Natural killer cell treated with Interleukin-12 subunit alpha and Interleukin-12 subunit beta and Interleukin-15 and Interleukin-18, amount 100 ng/mL, for 72 hours (primary cell): Measurements from ENCODE around the gene GOLGA3. TPM values are rescaled to one million over a fixed set of nuclear protein-coding genes. Genes with fewer than 3 reads are reported as not detected.
A peak's percentile ranks its signal among the peaks of the same experiment; 100 is the strongest.
"Not testable (repeated sequence)": the region's sequence is repeated elsewhere in the genome, so short reads cannot be mapped to it uniquely, and the experiment has no call there.

Experiments used
- ATAC-seq, 2 donors: fragments of 150-1000 bp; cut with Tn5 transposase in 1 of 2; sonication (Bioruptor Pico), chemical (Tn5 transposase) in 1 of 2; 2 replicates each; pipeline ENCODE4 v1.10.0; 2021
- DNase-seq: peaks from one replicate; pipeline ENCODE4 v3.0.0; 2022; ENCODE audit warnings: low spot score
- H3K27ac Mint-ChIP-seq, 2 donors: 1 replicate in 1 of 2; 2 replicates in 1 of 2; pipeline ENCODE4 v1.8.0; 2022; ENCODE audit warnings: mixed read lengths in 2 of 2, mild to moderate bottlenecking in 1 of 2, moderate library complexity in 1 of 2
- H3K27me3 Mint-ChIP-seq, 2 donors: 1 replicate in 1 of 2; 2 replicates in 1 of 2; pipeline ENCODE4 v1.8.0; 2022; ENCODE audit warnings: mixed read lengths in 2 of 2
- H3K36me3 Mint-ChIP-seq: one replicate; pipeline ENCODE4 v1.8.0; 2022; ENCODE audit warnings: mixed read lengths
- H3K4me1 Mint-ChIP-seq, 2 donors: 1 replicate in 1 of 2; 2 replicates in 1 of 2; pipeline ENCODE4 v1.8.0; 2022; ENCODE audit warnings: low read depth in 2 of 2, mixed read lengths in 2 of 2, mild to moderate bottlenecking in 1 of 2
- H3K4me3 Mint-ChIP-seq: one replicate; pipeline ENCODE4 v1.8.0; 2022; ENCODE audit warnings: mixed read lengths
- H3K9me3 Mint-ChIP-seq: 2 replicates; pipeline ENCODE4 v1.8.0; 2022; ENCODE audit warnings: mixed read lengths
- total RNA-seq, 2 donors: library from RNA; stranded (reverse); gene quantifications; one replicate each; pipeline ENCODE4 v1.2.3, GENCODE V29; 2022

The GOLGA3 gene, protein sequence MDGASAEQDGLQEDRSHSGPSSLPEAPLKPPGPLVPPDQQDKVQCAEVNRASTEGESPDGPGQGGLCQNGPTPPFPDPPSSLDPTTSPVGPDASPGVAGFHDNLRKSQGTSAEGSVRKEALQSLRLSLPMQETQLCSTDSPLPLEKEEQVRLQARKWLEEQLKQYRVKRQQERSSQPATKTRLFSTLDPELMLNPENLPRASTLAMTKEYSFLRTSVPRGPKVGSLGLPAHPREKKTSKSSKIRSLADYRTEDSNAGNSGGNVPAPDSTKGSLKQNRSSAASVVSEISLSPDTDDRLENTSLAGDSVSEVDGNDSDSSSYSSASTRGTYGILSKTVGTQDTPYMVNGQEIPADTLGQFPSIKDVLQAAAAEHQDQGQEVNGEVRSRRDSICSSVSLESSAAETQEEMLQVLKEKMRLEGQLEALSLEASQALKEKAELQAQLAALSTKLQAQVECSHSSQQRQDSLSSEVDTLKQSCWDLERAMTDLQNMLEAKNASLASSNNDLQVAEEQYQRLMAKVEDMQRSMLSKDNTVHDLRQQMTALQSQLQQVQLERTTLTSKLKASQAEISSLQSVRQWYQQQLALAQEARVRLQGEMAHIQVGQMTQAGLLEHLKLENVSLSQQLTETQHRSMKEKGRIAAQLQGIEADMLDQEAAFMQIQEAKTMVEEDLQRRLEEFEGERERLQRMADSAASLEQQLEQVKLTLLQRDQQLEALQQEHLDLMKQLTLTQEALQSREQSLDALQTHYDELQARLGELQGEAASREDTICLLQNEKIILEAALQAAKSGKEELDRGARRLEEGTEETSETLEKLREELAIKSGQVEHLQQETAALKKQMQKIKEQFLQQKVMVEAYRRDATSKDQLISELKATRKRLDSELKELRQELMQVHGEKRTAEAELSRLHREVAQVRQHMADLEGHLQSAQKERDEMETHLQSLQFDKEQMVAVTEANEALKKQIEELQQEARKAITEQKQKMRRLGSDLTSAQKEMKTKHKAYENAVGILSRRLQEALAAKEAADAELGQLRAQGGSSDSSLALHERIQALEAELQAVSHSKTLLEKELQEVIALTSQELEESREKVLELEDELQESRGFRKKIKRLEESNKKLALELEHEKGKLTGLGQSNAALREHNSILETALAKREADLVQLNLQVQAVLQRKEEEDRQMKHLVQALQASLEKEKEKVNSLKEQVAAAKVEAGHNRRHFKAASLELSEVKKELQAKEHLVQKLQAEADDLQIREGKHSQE (N-terminal part only)
- total RNA-seq = 100 to 1,000 TPM in 1 of 2 donors, 10 to 100 TPM in 1; 69.3 to 118 TPM

DNA sequence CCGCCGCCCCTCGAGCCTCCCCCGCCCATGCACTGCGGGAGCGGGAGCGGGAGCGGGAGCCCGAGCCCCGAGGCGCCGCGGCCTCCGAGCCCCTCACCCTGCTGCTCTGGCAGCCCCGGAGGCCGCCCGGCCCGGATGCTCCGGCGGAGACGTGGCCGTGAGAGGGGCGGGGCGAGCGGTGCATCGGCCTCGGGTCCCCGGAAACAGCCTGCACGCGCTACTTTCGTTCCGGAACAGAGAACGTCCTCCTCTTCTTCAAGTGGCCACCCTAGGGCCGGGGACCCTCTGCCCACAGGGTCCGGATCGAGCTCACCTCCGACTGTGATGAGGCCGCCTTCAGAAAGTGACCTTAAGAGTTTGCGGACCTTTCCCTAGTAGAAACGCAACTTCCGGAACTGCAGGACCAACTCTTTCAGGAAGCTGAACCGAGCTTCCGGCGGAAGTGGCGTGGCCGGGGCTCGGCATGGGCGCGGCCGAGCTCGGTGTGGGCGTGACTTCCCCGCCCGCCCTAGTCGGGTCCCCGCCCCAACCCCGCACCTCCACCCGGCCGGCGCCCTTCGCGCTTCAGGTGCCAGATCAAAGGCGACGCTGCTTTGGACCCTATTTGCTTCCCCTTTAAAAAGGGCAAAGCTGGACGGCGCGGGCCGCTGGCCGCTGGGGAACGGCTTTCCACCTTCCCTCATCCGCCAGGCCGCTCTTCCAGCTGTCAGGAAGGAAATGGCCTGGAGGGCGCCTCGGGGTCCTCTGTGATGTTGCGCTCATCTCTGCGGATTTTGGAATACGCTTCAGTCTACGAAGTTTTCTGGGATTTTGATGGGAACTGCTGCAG, at the start of gene GOLGA3:
GOLGA3 (minus strand) TSS at position 164 of the 829 bp plus-strand sequence. CDS start 6,741 bp downstream, outside the sequence.
- peaks cover 20% of the 10 kb centered on the region for H3K36me3 Mint-ChIP-seq
- H3K4me3 Mint-ChIP-seq = peak within 1 kb of the TSS; percentile 86
- H3K9me3 Mint-ChIP-seq = no peaks in the 10 kb centered on the region
- ATAC-seq = peak; percentile 96
- peak within 1 kb of the TSS; percentile 98 to 99 for H3K27ac Mint-ChIP-seq
- peaks cover 29 to 36% of the 10 kb centered on the region in 2 donors for H3K4me1 Mint-ChIP-seq
- DNase-seq = peak; percentile 93
- no peaks in the 10 kb centered on the region for H3K27me3 Mint-ChIP-seq

GRCh38 chr12:132874620-132875019, 46.0 kb upstream of the GOLGA3 start:
- not testable (repeated sequence) for H3K9me3 Mint-ChIP-seq, H3K27ac Mint-ChIP-seq, H3K4me3 Mint-ChIP-seq, ATAC-seq, H3K4me1 Mint-ChIP-seq, DNase-seq, H3K27me3 Mint-ChIP-seq, H3K36me3 Mint-ChIP-seq

DNA sequence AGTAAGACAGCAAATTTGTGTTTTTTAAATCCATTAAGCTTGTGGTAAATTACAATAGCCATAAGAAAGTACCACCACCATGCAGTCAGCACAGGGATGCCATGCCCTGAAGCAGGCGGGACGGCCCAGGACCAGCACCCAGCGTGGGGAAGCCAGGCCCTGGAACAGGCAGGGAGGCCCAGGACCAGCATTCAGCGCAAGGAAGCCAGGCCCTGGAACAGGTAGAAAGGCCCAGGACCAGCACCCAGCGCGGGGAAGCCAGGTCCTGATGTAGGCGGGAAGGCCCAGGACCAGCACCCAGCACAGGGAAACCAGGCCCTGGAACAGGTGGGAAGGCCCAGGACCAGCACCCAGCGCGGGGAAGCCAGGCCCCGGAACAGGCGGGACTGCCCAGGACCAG, 45.5 kb upstream of the GOLGA3 start:
- peaks cover 0 to 6% of the 10 kb centered on the region in 2 donors for H3K4me1 Mint-ChIP-seq
- no peaks in the 10 kb centered on the region for H3K9me3 Mint-ChIP-seq
- ATAC-seq (no peak), DNase-seq (no peak)
- H3K36me3 Mint-ChIP-seq = peaks cover 10% of the 10 kb centered on the region
- no peaks in the 10 kb centered on the region for H3K27me3 Mint-ChIP-seq
- no peak overlapping the region for H3K27ac Mint-ChIP-seq
- H3K4me3 Mint-ChIP-seq = no peak overlapping the region

GRCh38 chr12:132873724-132874123, 45.1 kb upstream of the GOLGA3 start:
- H3K9me3 Mint-ChIP-seq = no peaks in the 10 kb centered on the region
- DNase-seq = no peak
- peaks cover 0 to 6% of the 10 kb centered on the region in 2 donors for H3K4me1 Mint-ChIP-seq
- no peaks in the 10 kb centered on the region for H3K27me3 Mint-ChIP-seq
- H3K4me3 Mint-ChIP-seq = no peak overlapping the region
- H3K36me3 Mint-ChIP-seq = peaks cover 10% of the 10 kb centered on the region
- ATAC-seq = no peak
- no peak overlapping the region for H3K27ac Mint-ChIP-seq

DNA sequence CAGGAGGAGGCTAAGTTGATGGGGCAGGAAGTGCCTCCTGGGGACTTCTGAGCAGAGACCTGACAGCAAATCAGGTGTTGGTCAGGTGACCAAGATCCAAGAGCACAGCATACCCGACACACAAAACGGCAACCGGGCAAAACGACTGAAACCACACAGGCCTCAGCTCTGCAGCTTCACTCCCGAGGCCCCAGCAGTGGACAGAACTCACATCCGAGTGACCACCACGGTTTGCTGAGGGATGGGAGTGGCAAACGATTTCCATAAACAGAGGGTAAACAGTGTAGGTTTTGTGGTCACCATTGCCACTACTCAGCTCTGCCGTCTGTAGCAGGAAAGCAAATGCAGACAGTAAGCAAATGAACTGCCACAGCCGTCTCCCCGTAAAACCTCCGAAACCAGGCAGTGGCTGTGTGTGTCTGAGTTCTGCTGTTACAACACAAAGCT, 44.3 kb upstream of the GOLGA3 start:
- DNase-seq (no peak), ATAC-seq (peak in 1 of 2 donors; percentile 46)
- Mint-ChIP-seq H3K27ac (no peak overlapping the region), H3K9me3 (no peaks in the 10 kb centered on the region), H3K4me3 (no peak overlapping the region), H3K4me1 (peaks cover 0 to 6% of the 10 kb centered on the region in 2 donors), H3K36me3 (peaks cover 10% of the 10 kb centered on the region), H3K27me3 (no peaks in the 10 kb centered on the region)

GRCh38 chr12:132872073-132872855, 43.6 kb upstream of the GOLGA3 start:
- ATAC-seq = no peak
- Mint-ChIP-seq H3K4me3 (no peak overlapping the region), H3K4me1 (peaks cover 3 to 6% of the 10 kb centered on the region in 2 donors), H3K27me3 (no peaks in the 10 kb centered on the region), H3K27ac (no peak overlapping the region), H3K36me3 (peaks cover 14% of the 10 kb centered on the region), H3K9me3 (no peaks in the 10 kb centered on the region)
- no peak for DNase-seq

DNA sequence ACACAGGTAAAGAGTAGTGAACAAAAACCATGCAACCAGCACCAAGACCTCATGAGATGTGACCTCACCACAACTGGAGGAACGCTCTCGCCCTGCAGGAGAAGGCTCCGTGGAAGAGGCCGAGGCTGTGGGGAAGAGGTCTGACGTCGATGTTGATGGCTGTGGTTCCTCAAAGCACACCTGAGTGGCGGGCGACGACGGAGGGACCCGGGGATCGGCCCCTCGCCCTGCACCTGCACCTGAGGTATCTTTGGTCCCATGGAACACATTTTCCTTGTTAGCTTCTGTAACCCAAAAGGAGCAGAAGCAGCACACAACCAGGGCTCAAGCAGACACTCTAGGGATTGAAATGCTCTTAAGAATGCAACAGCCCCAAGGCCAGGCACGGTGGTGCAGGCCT, 40.9 kb upstream of the GOLGA3 start:
- no peak for DNase-seq
- H3K27me3 Mint-ChIP-seq = no peaks in the 10 kb centered on the region
- no peak overlapping the region for H3K27ac Mint-ChIP-seq
- no peak overlapping the region for H3K4me3 Mint-ChIP-seq
- peaks cover 25% of the 10 kb centered on the region for H3K36me3 Mint-ChIP-seq
- peaks cover 8 to 15% of the 10 kb centered on the region in 2 donors for H3K4me1 Mint-ChIP-seq
- no peaks in the 10 kb centered on the region for H3K9me3 Mint-ChIP-seq
- no peak for ATAC-seq

GRCh38 chr12:132866251-132866828, 37.7 kb upstream of the GOLGA3 start:
- peaks cover 25% of the 10 kb centered on the region for H3K36me3 Mint-ChIP-seq
- H3K4me1 Mint-ChIP-seq = peaks cover 8 to 12% of the 10 kb centered on the region in 2 donors
- H3K4me3 Mint-ChIP-seq = peak overlapping the region; percentile 15

DNA sequence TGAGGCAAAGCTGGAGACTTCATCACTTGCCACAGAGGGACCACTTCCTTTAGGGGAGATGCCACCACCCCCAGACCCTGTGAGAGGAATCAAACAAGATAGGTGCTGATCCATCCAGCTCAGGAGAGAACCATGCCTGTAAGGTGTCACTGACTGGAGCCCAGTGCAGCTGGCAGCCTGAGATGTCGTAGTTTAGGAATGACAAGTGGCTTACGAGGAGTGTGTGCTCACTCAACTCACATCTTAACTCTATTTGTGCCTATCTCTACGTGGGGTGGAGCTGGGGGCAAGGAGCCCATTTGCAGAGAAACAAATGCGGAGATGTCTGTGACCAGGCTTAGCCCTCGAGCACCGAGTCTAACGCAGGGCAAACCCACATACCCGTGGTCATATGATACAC, 32.9 kb upstream of the GOLGA3 start:
- Mint-ChIP-seq H3K4me3 (no peak overlapping the region), H3K27ac (no peak overlapping the region), H3K36me3 (peaks cover 11% of the 10 kb centered on the region), H3K4me1 (peaks cover 9 to 10% of the 10 kb centered on the region in 2 donors), H3K9me3 (no peaks in the 10 kb centered on the region), H3K27me3 (no peaks in the 10 kb centered on the region)
- no peak for DNase-seq
- ATAC-seq = no peak

More at GRCh38 chr12:132866251-132866828, 37.7 kb upstream of the GOLGA3 start:
- Mint-ChIP-seq H3K27me3 (no peaks in the 10 kb centered on the region), H3K9me3 (no peaks in the 10 kb centered on the region), H3K27ac (peak overlapping the region; percentile 79 to 99)
- ATAC-seq = peak in 1 of 2 donors; percentile 73
- DNase-seq = no peak

DNA sequence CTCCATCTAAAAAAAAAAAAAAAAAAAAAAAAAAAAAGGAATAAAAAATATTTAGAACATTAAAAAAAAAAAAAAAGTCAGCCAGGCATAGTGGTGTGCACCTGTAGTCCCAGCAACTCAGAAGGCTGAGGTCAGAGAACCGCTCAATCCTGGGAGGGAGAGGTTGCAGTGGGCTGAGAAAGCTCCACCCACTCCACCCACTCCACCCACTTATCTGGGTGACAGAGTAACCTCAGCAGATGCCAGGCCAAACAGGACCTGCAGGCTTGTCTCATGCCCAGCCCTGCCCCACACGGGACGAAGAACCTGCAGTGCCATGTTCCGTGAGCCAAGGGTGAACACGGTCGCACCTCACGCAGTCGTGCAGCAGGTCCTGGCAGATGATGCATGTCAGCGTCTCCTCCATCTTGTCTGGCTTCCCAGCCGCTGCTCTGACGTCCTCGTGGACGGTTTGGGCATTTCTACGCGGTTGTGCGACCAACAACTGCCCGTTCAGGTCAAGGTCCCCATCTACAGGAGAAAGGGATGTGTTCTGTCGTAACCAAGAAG, 30.1 kb upstream of the GOLGA3 start:
- Mint-ChIP-seq H3K36me3 (peaks cover 16% of the 10 kb centered on the region), H3K27me3 (no peaks in the 10 kb centered on the region), H3K4me3 (no peak overlapping the region), H3K27ac (no peak overlapping the region), H3K9me3 (no peaks in the 10 kb centered on the region), H3K4me1 (peaks cover 2 to 6% of the 10 kb centered on the region in 2 donors)
- ATAC-seq (no peak), DNase-seq (no peak)

DNA sequence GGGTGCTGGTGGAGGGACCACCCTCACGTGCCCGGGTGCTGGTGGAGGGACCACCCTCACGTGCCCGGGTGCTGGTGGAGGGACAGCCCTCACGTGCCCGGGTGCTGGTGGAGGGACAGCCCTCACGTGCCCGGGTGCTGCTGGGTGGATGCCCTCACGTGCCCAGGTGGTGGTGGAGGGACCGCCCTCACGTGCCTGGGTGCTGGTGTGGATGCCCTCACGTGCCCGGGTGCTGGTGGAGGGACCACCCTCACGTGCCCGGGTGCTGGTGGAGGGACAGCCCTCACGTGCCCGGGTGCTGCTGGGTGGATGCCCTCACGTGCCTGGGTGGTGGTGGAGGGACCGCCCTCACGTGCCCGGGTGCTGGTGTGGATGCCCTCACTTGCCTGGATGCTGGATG, 28.4 kb upstream of the GOLGA3 start:
- not testable (repeated sequence) for H3K27me3 Mint-ChIP-seq, ATAC-seq

More for the DNA sequence above, 28.4 kb upstream of the GOLGA3 start:
- not testable (repeated sequence) for H3K4me1 Mint-ChIP-seq, H3K9me3 Mint-ChIP-seq, H3K4me3 Mint-ChIP-seq, DNase-seq, H3K27ac Mint-ChIP-seq
- H3K36me3 Mint-ChIP-seq = peaks cover 16% of the 10 kb centered on the region
